SKM-1 (cell line): ENCODE results near the gene ZNF683.
"Not testable (repeated sequence)": the region's sequence is repeated elsewhere in the genome, so short reads cannot be mapped to it uniquely, and the experiment has no call there.

ENCODE experiments used
- DNase-seq: peaks from one replicate; lab custom pipeline; 2025; ENCODE audit not compliant: unreplicated experiment; lab: John Stamatoyannopoulos, UW

The ZNF683 gene

GRCh38 chr1:26385063-26385462 lies 12.5 kb upstream of the ZNF683 start:
- not testable (repeated sequence) for DNase-seq

DNA sequence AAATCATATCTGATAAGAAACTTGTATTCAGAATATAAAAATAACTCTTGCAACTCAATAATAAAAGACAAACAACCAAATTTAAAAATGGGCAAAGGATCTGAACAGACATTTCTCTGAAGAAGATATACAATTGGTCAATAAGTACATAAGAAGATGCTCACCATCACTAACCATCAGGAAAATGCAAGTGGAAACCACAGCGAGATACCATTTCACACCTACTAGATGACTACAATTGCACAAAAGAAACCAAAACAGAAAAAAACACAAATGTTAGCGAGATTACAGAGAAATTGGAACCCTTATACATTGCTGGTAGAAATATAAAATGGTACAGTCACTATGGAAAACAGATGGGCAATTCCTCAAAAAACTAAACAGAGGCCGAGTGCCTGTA lies 11.5 kb upstream of the ZNF683 start:
- no peak for DNase-seq

DNA sequence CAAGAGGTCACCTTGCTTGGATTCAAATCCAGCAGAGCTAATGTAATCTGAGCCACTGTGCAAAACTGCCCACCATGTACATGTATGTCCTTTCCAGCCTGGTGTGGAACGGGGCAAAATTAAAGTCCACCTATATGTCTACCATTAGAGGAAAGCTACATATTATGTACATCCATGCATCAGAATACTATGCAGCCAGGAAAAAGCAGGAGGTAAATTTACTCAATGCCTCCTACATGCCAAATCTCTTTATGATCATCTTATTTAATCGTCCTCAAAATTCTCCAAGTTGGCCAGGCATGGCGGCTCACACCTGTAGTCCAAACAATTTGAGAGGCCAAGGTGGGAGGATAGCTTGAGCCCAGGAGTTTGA lies 6.3 kb upstream of the ZNF683 start:
- no peak for DNase-seq

- DNase-seq, result peak; percentile 66
Measured at GRCh38 chr1:26378088-26378878, 5.7 kb upstream of the ZNF683 start.

- DNase-seq, result no peak
Measured at GRCh38 chr1:26376050-26376449, 3.5 kb upstream of the ZNF683 start.

DNA sequence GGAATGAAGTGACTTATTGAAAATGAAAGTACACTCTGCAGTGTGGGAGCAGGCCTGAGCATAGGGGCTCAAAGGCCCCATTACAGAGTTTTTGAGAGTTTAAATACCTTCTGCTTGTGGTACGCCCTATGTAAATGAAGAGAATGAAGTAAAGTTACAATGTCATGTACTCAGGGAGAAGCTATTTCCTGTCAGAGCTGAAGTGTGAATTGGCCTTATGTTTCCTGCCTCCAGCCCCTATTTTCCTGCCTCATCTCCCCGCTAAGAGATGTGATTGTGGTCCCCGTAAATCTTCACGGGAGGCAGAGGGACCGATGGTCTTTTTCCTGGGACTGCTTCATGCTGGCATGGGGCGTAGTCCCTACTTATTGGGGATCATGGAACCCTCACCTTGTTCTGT lies 2.5 kb upstream of the ZNF683 start:
- DNase-seq, result no peak

GRCh38 chr1:26374361-26374760 lies 1.8 kb upstream of the ZNF683 start:
- DNase-seq, result not testable (repeated sequence)

GRCh38 chr1:26373789-26374188 lies 1.2 kb upstream of the ZNF683 start:
- DNase-seq, result no peak

- DNase-seq, result no peak
Measured at GRCh38 chr1:26373281-26373680, 731 bp upstream of the ZNF683 start.

DNA sequence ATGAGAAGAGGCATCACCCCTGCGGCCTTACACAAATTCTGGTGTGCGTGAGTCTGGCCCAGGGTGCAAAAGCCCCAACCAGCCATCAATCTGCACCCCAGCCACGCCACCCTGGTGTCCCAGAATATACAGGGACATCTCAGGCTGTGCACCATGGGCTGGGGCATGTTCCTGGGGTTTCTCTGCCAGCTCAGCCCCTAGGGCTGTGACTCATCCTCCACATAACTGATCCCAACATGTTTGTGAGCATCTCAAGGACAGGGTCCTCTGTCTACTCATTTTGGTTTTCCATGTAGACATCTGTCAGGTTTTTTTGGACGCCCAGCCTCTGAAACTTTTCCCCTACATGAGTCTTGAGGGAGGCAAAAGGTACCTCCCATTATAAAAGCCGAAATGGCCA lies 511 bp downstream of the ZNF683 start:
- DNase-seq, result no peak

DNA sequence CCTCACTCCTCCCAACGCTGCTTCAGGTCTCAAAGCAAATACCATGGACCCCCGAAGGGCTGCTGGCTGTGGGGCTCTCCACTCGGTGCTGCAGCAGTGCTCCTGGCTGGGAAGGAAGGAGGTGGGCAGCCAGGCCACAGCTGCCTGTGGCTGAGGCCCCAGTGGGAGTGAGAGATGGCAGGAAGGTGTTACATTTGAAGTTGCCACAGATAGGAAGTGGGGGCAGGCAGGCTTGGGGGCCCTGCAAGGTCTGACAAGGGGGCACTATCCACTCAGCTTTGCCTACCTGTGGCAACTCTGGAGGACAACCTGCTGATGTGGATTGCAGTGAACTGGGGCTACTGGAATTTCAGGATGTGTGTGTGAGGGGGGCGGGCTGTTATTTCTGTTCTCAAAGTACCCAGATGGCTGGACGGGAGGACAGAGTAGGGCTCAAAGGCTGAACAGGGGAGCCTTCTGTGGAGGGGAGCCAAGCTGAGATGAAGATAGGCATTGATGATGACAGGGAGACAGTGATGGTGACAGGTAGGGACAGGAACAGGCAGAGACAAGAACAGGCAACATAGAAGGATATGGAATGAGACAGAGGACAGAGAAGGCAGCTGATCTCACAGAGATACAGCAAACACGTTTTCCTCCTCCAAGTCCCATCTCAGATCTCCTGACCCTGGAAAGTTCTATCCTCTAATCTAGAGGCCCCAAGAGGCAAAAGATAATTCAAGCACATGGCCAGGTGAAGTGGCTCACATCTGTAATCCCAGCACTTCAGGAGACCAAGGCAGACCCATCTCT lies 1.8 kb downstream of the ZNF683 start:
- DNase-seq, result no peak

GRCh38 chr1:26368486-26368885 lies 4.1 kb downstream of the ZNF683 start:
- no peak for DNase-seq

- DNase-seq, result no peak
Measured at GRCh38 chr1:26368006-26368405, 4.5 kb downstream of the ZNF683 start.

DNA sequence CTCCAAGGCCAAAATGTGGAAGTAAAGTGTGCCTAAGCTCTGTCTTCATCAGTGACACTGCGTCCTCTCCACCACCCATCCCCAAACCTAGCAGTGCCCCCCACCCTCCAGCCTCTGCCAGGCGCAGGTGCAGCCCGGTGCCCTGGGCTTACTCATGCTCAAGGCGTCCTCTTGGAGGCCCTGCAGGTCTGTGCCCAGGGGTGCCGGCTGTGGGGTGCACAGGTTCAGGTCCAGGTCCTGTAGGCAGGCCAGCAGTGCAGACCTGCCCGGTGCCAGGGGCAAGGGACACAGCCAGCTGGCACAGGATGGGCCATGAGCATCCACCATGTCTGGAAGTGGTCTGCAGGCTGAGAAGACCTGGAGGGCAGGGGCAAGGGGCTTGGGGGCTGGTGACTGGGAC lies 5.1 kb downstream of the ZNF683 start:
- DNase-seq, result no peak

- no peak for DNase-seq
Measured at GRCh38 chr1:26364956-26365355, 7.6 kb downstream of the ZNF683 start.

DNA sequence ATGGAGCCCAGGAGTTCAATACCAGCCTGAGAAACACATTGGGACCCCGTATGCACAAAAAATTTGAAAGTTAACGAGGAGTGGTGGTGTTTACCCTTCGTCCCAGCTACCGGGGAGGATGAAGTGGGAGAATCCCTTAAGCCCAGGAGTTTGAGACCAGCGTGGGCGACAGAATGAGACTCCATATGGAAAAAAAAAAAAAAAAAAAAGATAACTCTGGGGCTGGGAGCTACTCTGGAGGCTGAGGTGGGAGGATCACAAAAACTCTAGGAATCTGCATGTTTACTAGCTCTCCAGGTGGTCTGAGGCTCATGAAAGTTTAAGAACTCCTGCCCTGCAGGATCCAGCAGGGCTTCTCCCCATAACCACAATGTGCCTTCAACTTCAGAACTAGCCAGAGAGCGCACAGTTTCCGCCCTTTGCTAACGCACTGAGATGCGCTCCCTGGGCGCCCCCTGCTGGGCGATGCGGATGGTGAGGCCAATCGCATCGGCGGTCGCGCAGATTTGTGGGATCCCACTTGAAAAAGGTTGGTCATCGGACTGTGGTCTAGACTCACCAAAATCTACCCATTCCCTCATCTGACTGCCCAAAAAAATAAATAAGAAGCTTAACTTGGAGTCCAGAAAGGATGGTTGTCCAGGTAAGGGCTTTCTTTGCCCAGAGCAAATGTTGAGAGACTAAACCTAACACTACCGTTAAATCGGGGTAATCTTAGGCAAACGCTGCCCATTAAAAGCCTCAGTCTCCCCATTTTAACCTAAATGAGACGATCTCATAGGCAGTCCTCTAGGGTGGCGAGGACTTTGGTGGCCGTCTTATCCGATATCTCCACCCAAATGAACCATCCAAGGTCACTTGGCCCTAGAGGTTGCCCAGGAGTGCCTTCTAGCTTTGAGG lies 8.8 kb downstream of the ZNF683 start:
- peak; percentile 64 for DNase-seq

- DNase-seq, result no peak
Measured at GRCh38 chr1:26362331-26362730, 10.2 kb downstream of the ZNF683 start.

DNA sequence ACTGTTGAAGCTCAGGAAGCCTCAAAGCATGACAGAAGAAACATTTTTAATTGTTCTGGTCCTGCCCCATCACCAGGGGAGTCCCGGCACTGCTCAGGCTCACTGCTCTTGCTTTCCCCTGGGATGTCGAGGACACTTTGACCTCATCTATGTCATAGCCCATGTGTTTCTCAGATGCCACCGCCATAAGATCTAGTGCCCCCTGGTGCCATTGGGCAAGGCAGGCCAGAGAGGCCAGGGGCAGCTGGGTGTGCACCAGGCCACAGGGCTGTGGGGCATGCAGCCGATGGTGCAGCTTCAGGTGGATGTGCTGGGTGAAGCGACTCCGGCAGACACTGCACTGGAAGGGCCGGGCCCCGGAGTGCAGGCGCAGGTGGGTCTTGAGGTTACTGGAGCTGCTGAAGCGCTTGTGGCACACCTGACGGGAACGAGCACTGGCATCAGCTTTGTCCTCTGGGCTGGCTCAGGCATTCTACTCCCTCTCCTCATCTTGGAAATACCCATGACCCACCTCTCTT lies 10.9 kb downstream of the ZNF683 start:
- no peak for DNase-seq

- no peak for DNase-seq
Measured at GRCh38 chr1:26360807-26361604, 11.5 kb downstream of the ZNF683 start.
